NOMO-1 (cell line): Measurements from ENCODE around the gene GRAMD1C.
A peak's percentile ranks its signal among the peaks of the same experiment; 100 is the strongest.
"Not testable (repeated sequence)": the region's sequence is repeated elsewhere in the genome, so short reads cannot be mapped to it uniquely, and the experiment has no call there.

Source experiments
- DNase-seq, 2 experiments: peaks; one replicate each; lab custom pipeline; 2025; ENCODE audit not compliant: unreplicated experiment in 2 of 2; lab: John Stamatoyannopoulos, UW

Gene GRAMD1C

GRCh38 chr3:113838631-113839209 lies at the start of gene GRAMD1C:
TSS of gene GRAMD1C (plus strand) at chr3:113838788. CDS start at chr3:113838910, 122 bp downstream.
- DNase-seq = peak; percentile 81 to 89

DNA sequence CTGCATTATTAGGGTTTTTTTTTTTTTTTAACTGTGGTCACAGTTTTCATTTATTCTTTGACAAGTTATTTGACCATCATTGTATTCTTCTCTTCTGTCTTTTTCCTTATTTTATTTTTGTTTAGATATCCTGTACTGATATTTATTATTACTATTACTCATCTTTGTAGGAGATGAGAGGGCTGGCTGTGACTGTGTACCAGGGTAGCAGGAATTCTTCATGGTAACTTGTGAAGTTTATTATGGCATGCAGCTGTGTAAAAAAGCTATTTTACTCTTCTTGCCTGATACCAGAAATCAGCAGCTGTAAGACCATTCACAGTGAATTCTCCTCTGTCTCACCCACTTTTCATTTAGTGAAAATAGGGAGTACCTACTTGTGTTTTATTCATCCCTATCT lies 47.2 kb upstream of the GRAMD1C start:
- DNase-seq = no peak

- no peak for DNase-seq
Observed at GRCh38 chr3:113794526-113794925, 44.1 kb upstream of the GRAMD1C start.

DNA sequence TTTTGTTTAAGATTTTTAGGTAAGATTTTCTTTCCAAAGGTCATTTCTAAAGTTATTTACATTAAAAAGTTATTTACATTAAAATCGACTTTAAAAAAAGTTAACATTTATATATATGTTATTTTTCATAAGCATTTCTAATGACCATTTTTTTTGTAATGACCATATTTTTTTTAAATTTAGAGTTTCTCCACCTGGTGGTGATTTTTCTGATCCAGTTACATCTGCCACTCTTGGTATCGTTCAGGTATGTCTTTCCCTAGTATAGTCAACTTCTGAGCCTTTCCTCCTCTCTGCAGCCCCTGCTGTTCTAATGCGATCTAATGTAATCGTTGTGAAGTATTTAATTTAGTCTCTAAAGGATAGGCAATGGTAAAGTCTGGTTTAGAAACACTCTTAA lies 42.9 kb upstream of the GRAMD1C start:
- no peak for DNase-seq

DNA sequence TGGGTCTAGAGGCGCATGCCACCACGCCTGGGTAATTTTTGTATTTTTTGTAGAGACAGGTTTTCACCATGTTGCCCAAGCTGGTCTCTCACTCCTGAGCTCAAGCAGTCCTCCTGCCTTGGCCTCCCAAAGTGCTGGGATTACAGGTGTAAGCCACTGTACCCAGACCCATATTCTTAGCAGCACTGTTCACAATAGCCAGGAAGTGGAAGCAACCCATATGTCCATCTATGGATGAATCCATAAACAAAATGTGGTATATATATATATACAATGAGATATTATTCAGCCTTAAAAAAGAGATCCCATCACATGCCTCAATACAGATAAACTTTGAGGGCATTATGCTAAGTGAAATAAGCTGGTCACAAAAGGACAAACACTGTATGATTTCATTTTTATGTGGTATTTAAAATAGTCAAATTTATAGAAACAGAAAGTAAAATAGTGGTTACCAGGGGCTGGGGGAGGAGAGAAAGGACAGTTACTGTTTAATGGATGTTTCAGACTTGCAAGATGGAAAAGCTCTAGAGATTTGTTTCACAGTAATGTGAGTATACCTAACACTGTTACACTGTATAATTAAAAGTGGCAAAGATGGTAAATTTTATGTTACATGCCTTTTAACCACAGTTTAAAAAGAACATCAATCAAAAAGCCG lies 35.7 kb upstream of the GRAMD1C start:
- DNase-seq = no peak

DNA sequence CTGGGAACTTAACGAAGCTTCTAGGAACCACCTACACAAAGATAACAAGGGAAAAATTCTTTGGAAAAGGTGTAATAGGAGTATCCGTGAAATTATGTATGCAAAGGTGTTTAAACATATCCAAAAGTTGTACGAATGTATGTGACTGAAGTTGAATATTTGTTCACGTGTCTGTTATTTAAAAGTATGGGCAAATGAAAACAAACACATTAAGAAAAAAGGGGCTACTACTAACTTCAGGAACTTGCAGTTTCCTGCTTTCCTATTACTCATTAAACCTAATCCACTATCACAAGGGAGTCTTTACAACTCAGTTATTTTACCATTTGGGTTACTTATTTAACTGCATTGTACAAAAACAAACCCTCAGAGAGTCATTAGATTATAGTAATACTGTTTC lies 33.9 kb upstream of the GRAMD1C start:
- DNase-seq = no peak

GRCh38 chr3:113805249-113805648 lies 33.3 kb upstream of the GRAMD1C start:
- no peak for DNase-seq

DNA sequence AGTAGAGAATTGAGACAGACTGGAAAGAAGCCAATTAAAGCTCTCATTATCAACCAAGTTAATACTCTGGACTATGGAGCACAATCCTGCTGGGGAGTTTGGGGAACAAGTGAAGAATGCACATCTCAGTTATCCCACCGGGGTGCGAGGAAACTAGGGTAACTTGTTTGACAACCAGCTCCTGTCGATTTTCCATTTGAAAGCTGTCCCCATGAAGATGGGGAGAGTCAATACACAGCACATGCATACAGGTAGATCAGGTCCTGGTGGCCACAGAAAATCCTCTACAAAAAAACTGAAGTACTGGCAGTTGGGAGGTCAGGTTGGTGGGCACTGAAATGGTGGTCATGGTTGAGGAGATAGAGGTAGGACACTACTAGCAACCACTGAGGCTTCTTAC lies 25.7 kb upstream of the GRAMD1C start:
- no peak for DNase-seq

DNA sequence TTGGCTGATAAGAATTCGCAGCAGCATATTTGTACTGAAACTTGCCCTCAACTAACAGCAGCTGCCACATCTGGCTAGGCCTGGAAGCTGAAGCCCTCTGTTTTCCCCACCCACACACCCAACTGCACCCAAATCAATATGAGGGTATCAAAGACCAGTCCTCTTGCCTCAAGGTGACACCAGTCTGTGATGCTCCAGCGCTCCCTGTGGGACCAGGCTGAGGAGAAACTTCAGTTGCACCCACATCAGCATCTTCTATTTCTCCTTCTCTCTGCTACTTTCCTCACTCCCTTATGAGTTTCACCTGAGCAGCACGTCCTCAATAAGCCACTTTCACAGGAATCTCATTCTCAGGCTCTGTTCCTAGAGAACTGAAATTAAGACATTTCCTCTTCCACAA lies 18.7 kb upstream of the GRAMD1C start:
- no peak for DNase-seq

DNA sequence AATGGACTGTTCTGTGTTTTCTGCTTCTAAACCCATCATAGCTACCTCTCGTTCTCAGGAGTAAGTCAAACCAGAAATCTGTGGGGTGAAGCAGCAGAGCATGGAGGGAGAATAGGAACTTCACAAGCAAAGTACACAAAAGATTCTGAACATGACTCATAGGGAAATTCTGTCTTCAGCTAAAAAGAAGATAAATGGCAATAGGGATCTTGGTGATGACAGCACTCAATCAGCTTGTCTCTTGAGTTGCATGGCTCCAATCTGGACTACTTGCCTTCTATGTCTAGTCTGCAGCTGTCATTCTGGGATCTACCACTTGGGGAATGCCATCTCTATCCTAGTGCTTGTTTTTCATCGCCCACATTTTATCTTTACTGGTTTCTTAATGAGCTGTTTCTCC lies 13.5 kb upstream of the GRAMD1C start:
- DNase-seq = no peak

GRCh38 chr3:113828600-113828999 lies 10.0 kb upstream of the GRAMD1C start:
- peak; percentile 15 to 46 for DNase-seq

- no peak for DNase-seq
Observed at GRCh38 chr3:113829576-113830354, 8.8 kb upstream of the GRAMD1C start.

- DNase-seq = no peak
Observed at GRCh38 chr3:113831103-113831355, 7.6 kb upstream of the GRAMD1C start.

DNA sequence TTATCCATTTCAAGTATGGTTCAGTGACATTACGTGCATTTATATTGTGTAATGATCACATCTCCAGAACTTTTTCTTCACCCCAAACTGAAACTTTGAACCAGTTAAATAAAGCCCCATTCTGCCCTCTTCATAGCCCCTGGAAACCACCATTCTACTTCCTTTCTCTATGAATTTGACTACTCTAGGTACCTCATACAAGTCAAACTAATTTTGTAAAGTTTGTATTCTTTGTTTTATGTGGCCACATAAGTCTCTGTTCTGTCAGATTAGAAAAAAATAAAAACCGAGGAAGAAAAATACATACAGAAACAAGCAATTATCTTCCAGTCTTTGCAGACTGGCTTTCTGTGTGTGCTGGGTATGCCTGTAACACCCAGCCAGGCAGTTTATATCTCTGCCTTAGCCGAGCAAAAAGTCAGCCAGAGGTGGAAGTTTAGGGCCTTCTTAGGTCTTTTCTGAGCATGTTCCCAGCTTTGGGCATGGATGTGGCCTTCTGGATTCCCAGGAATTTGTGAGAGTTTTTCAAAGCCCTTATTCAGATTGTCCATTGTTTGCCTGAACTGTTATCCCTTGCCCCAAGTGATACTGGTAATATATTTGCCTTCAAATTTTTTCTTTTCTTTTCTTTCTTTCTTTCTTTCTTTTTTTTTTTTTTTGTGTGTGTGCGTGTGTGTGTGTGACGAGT lies 6.0 kb upstream of the GRAMD1C start:
- DNase-seq = no peak

GRCh38 chr3:113834983-113835382 lies 3.6 kb upstream of the GRAMD1C start:
- no peak for DNase-seq

DNA sequence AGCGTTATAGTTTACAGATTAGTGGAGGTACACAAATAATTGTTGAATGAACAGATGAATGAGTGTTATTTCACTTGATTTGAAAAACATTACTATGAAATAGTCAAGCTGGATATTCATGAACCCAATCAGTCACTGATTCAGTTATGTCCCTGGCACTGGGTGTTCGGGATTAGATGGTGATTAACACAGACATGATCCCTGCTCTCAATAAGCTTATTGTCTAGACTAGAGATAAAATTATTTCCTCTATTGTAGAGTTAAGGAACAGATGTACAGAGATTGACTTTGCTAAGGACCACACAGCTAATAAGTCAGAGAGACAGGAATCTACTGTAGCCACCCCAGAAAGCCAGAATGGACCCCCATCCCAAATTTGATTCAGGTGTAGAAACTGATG lies 963 bp downstream of the GRAMD1C start:
- no peak for DNase-seq

- DNase-seq = peak in 1 of 2 experiments; percentile 30
Observed at GRCh38 chr3:113844622-113845222, 6.1 kb downstream of the GRAMD1C start.

GRCh38 chr3:113847247-113847646 lies 8.7 kb downstream of the GRAMD1C start:
- DNase-seq = no peak

- DNase-seq = no peak
Observed at GRCh38 chr3:113847664-113848461, 9.3 kb downstream of the GRAMD1C start.

DNA sequence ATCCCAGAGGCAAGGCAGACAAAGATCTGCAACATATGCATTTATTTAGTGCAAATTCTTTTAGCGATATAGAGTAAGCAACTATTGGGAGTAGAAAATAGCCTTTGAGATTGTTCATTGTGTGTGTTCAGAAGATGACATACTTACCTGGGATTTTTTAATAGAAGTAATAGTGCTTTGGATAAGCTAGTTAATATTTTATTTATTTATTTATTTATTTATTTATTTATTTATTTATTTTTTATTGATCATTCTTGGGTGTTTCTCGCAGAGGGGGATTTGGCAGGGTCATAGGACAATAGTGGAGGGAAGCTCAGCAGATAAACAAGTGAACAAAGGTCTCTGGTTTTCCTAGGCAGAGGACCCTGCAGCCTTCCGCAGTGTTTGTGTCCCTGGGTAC lies 10.5 kb downstream of the GRAMD1C start:
- DNase-seq = not testable (repeated sequence)
